Measurements from ENCODE around the gene IRF9.

Gene IRF9

DNA sequence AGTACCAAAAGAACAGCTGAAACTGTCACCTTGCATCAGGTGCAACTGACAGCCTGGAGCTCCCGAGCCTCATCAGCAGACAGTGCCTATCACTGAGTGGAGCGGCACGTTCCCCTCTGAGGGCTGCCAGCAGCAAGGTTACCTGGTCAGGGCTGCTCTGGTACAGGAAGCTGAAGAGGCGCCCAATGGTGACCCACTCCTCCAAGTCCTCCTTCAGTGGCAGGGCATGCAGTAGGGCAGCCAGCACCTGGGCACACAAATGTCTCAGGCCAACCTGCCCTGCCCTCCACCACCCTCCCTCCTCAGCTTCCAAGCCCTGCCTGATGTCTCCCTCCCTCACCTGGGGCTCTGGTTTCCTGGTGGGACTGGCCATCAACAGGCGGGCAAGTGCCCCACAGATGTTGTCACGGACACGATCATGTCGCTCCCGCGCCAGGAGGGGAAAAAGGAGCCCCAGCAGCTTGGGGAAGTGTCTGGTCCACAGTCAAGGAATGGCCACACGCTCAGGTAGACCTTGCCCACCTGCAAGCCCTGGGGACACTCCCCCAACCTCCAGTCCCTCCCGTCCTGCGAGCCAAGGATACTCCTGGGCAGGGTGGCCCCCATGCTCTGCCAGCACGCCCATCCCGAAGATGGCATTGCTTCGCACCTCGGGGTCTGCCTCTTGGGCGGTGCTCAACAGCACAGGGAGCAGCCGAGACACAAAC, 20.5 kb downstream of the IRF9 start:
- no peak for DNase-seq (ENCODE audit: low read depth)
- H3K4me3 ChIP-seq (ENCODE audit: control insufficient read depth, low read depth, low read length), result no peak overlapping the region
- TF ChIP-seq, protein P1, sequence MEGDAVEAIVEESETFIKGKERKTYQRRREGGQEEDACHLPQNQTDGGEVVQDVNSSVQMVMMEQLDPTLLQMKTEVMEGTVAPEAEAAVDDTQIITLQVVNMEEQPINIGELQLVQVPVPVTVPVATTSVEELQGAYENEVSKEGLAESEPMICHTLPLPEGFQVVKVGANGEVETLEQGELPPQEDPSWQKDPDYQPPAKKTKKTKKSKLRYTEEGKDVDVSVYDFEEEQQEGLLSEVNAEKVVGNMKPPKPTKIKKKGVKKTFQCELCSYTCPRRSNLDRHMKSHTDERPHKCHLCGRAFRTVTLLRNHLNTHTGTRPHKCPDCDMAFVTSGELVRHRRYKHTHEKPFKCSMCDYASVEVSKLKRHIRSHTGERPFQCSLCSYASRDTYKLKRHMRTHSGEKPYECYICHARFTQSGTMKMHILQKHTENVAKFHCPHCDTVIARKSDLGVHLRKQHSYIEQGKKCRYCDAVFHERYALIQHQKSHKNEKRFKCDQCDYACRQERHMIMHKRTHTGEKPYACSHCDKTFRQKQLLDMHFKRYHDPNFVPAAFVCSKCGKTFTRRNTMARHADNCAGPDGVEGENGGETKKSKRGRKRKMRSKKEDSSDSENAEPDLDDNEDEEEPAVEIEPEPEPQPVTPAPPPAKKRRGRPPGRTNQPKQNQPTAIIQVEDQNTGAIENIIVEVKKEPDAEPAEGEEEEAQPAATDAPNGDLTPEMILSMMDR (IDR thresholded peaks at IDR 0.05; ENCODE audit: control insufficient read depth, insufficient read depth, low read depth, low read length, missing control alignments), result no peak

DNA sequence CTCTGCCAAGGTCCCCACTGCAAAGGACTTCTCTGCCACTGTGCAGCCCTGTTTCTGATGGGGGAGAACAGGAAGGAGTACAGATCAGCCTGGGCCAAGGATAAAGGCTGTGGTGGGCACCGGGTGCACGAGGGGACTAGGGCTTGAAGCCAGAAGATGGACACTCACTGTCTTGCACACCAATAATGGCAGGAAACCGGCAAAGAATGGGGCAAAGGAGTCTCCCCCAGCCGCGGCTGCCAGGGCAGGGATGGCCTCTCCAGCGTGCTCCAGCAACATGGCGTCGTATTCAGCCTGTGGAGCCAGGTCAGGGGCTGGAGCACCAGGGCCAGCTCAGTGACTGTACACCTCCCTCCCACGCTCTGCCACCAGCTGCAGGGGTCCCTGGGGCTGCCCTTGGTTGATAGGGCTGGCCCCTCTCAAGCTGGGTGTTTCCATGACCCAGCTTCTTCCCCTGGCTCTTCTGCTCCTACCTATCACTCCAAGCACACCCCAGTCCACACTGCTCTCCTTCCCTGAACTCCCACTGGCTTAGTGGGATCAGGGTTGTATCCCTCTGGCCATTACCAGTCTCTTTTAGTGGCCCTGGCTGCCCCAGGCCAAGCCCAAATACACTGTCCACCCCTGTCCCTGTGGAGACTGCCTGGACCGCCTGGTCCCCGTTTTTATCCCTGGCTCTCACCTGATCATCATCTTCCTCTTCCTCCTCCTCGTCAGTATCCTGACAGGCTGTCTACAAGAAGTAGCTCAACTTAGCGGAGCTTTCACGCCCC, 21.2 kb downstream of the IRF9 start:
- TF ChIP-seq, protein P1 (IDR thresholded peaks at IDR 0.05; ENCODE audit: control insufficient read depth, insufficient read depth, low read depth, low read length, missing control alignments), result no peak
- H3K4me3 ChIP-seq (ENCODE audit: control insufficient read depth, low read depth, low read length), result no peak overlapping the region
- DNase-seq (ENCODE audit: low read depth), result no peak

DNA sequence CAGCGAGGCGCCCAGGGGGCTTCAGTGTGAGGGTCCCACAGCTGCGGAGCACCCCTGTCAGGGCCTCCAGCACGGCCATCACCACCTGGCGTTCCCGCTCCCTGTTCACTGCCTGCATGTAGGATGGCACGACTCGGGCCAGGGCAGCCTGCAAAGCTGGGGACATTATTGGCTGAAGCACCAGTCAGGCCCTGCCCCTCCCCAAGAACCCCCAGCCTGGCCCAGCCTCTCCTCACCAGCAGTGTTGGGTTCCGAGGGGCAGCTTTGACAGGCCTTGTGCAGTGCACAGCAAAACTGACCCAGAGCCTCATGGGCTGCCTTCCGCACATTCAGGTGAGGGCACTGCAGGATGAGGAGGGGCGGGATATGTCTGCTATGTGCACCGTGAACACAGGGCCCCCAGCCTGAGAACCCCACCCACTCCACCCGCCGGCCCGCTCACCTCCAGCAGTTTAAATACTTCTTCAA, 22.0 kb downstream of the IRF9 start:
- H3K4me3 ChIP-seq (ENCODE audit: control insufficient read depth, low read depth, low read length), result no peak overlapping the region
- DNase-seq (ENCODE audit: low read depth), result no peak
- TF ChIP-seq, protein P1 (IDR thresholded peaks at IDR 0.05; ENCODE audit: control insufficient read depth, insufficient read depth, low read depth, low read length, missing control alignments), result no peak

DNA sequence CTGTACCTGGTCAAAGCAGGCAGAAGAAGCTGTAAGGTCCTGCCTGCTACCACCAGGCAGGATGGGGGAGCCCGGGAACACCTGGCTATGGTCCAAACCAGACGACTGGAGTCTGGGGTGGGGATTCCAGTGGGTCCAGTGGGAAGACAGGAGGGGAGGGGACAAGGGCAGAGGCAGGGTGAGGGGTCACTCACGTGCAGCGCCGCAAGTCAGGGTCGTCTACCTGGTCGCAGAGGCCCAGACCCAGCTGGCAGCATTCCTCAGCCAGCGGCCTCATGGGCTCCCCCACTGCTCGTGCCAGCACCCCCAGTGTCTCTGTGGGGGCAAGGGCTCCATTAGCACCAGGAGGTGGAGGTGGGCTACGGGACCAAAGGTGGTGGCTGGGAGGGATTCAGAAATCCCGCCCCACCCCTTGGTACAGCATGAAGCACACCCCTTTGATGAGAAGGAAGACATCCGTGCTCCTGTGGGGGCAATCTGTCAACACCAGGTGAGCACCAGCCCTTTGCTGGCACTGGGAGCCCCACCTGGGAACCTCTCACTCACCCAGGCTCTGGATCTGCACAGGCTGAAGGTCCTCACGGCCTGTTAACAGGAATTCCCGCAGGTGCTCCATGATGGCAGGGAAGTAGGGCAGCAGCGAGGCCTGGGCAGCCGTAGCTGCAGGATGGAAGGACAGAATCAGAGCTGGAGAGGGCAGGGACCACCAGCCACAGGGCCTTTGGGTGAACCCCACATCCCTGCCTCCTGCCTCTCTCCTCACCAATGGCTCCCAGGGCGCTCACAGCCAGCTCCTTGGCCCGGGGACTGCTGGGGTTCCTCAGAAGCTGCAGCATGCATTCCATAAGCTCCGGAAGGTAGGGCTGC, 23.3 kb downstream of the IRF9 start:
- H3K4me3 ChIP-seq (ENCODE audit: control insufficient read depth, low read depth, low read length), result no peak overlapping the region
- TF ChIP-seq, protein P1 (IDR thresholded peaks at IDR 0.05; ENCODE audit: control insufficient read depth, insufficient read depth, low read depth, low read length, missing control alignments), result no peak
- no peak for DNase-seq (ENCODE audit: low read depth)

DNA sequence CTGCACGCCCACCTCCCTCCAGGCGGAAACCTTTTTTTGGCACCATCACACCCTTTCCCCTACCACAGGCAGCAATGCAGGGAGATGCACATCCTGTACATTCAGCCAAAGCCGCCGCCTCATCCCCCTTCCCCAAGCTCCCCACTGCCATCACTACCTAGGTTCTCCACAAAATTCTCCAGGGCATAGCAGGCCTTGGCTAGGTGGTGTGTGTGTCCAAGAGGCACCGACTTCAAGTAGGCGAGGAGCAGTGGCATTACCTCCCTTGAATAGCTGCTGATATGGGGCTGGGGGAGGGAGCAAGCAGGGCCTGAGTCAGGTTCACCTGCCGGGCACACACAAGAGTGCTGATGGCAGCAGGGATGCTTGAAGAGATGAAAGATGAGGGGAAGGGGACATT, 24.0 kb downstream of the IRF9 start:
- TF ChIP-seq, protein P1 (IDR thresholded peaks at IDR 0.05; ENCODE audit: control insufficient read depth, insufficient read depth, low read depth, low read length, missing control alignments), result no peak
- no peak for DNase-seq (ENCODE audit: low read depth)
- no peak overlapping the region for H3K4me3 ChIP-seq (ENCODE audit: control insufficient read depth, low read depth, low read length)

DNA sequence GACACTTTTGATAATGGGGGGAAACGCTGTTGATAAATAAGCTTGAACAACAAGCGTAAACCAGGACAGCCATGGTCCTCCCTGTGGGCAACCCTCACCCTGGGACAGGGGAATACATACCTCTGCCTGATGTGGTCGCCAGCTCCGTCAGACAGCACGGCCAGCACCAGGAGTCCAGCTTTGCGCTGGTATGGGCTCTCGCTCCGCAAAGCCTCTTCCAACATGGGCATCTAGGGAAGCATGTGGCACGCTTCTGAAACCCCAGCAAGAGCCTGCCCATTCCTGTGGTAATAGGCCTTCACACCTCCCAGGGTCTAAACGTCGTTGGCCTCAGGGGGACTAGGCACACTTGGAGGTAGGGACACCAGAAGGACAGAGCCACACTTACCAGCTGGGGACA, 24.7 kb downstream of the IRF9 start:
- no peak overlapping the region for H3K4me3 ChIP-seq (ENCODE audit: control insufficient read depth, low read depth, low read length)
- no peak for DNase-seq (ENCODE audit: low read depth)
- TF ChIP-seq, protein P1 (IDR thresholded peaks at IDR 0.05; ENCODE audit: control insufficient read depth, insufficient read depth, low read depth, low read length, missing control alignments), result no peak

Data from AG09309 (cell line).